ENCODE results near the gene CFD. TPM values are rescaled to one million over a fixed set of nuclear protein-coding genes. Genes with fewer than 3 reads are reported as not detected.
"Not testable (repeated sequence)": the region's sequence is repeated elsewhere in the genome, so short reads cannot be mapped to it uniquely, and the experiment has no call there.

Gene CFD
- total and polyA plus RNA-seq, 9 donors = 3.8 to 335 (median 39.2) TPM

DNA sequence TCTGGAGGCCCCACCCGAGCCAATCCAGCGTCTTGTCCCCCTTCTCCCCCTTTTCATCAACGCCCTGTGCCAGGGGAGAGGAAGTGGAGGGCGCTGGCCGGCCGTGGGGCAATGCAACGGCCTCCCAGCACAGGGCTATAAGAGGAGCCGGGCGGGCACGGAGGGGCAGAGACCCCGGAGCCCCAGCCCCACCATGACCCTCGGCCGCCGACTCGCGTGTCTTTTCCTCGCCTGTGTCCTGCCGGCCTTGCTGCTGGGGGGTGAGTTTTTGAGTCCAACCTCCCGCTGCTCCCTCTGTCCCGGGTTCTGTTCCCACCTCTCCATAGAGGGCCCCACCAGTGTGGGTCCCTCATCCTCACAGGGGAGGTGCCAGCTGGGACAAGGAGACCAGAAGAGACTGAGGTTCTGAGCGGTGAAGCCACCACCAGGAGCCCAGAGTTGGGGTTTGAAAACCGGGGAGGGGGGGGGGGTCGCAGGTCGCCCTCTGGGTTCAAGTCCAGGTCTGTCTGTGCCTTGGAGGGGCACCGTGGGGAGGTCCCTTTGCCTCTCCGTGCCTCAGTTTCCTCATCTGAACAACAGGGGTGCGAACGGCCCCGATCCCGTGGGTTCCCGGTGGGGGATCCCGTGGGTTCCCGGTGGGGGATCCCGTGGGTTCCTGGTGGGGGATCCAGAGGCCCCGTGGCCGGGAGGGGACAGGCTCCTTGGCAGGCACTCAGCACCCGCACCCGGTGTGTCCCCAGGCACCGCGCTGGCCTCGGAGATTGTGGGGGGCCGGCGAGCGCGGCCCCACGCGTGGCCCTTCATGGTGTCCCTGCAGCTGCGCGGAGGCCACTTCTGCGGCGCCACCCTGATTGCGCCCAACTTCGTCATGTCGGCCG, 7.1 kb upstream of the CFD start, which contains the start of gene ELANE:
TSS of gene ELANE (plus strand) at position 168 of the 878 bp plus-strand sequence. CDS start at position 194, 26 bp downstream.
- Histone ChIP-seq H3K4me3 (no peak within 1 kb of the TSS), H3K9me3 (no peaks in the 10 kb centered on the region), H3K27me3 (no peaks in the 10 kb centered on the region), H3K27ac (peak within 1 kb of the TSS in 1 of 2 donors; percentile 83), H3K36me3 (no peaks in the 10 kb centered on the region), H3K4me1 (ENCODE audit: insufficient read depth) (peaks cover 5% of the 10 kb centered on the region)
- intact Hi-C loops (cut with DNase I) = loop anchor here in 2 of 4 donors (10.0 kb wide), 1 partner anchor 132 kb away; the partner anchor contains the start of gene WDR18 (in 2 of the 2)
- TF ChIP-seq, protein P1, sequence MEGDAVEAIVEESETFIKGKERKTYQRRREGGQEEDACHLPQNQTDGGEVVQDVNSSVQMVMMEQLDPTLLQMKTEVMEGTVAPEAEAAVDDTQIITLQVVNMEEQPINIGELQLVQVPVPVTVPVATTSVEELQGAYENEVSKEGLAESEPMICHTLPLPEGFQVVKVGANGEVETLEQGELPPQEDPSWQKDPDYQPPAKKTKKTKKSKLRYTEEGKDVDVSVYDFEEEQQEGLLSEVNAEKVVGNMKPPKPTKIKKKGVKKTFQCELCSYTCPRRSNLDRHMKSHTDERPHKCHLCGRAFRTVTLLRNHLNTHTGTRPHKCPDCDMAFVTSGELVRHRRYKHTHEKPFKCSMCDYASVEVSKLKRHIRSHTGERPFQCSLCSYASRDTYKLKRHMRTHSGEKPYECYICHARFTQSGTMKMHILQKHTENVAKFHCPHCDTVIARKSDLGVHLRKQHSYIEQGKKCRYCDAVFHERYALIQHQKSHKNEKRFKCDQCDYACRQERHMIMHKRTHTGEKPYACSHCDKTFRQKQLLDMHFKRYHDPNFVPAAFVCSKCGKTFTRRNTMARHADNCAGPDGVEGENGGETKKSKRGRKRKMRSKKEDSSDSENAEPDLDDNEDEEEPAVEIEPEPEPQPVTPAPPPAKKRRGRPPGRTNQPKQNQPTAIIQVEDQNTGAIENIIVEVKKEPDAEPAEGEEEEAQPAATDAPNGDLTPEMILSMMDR (IDR thresholded peaks at IDR 0.05) = no peak
- no peak for TF ChIP-seq POLR2A (IDR thresholded peaks at IDR 0.05)
- no peak for TF ChIP-seq EP300 (IDR thresholded peaks at IDR 0.05)
- DNase-seq = peak in 2 of 5 donors; percentile 28 to 37
- WGBS, 3 donors = 59 to 75% (median 74%) methylated on average over 39 to 55 of the region's 55 CpGs

DNA sequence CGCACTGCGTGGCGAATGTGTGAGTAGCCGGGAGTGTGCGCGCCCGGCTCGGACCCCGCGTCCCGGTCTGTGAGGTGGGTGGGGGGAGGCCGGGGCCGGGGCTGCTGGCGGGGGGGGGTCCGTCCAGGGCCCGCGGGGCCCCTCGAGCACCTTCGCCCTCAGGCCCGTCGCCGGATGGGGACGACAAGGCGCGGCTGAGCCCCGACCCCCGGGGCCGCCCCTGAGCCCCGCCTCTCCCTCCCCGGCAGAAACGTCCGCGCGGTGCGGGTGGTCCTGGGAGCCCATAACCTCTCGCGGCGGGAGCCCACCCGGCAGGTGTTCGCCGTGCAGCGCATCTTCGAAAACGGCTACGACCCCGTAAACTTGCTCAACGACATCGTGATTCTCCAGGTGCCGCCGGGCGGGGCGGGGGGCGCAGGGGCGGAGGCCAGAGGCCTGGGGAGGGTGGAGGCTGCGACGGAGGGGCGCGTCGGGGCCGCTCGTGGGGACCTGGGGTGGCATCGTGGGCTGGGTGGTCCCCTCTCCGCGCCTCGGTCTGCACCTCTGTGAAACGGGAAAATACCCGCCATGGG, 6.4 kb upstream of the CFD start:
- no peaks in the 10 kb centered on the region for H3K27me3 ChIP-seq
- WGBS, 3 donors = 13 to 26% (median 23%) methylated on average over 19 to 67 of the region's 67 CpGs
- TF ChIP-seq, protein P1 (IDR thresholded peaks at IDR 0.05) = no peak
- no peak for TF ChIP-seq POLR2A (IDR thresholded peaks at IDR 0.05)
- TF ChIP-seq EP300 (IDR thresholded peaks at IDR 0.05) = no peak
- no peak for DNase-seq
- H3K4me1 ChIP-seq (ENCODE audit: insufficient read depth) = peaks cover 2% of the 10 kb centered on the region
- H3K4me3 ChIP-seq = no peak overlapping the region
- no peaks in the 10 kb centered on the region for H3K36me3 ChIP-seq
- intact Hi-C loops (cut with DNase I) = loop anchor here in 2 of 4 donors (10.0 kb wide), 1 partner anchor 132 kb away; the partner anchor contains the start of gene WDR18 (in 2 of the 2)
- no peaks in the 10 kb centered on the region for H3K9me3 ChIP-seq
- H3K27ac ChIP-seq = no peak overlapping the region

DNA sequence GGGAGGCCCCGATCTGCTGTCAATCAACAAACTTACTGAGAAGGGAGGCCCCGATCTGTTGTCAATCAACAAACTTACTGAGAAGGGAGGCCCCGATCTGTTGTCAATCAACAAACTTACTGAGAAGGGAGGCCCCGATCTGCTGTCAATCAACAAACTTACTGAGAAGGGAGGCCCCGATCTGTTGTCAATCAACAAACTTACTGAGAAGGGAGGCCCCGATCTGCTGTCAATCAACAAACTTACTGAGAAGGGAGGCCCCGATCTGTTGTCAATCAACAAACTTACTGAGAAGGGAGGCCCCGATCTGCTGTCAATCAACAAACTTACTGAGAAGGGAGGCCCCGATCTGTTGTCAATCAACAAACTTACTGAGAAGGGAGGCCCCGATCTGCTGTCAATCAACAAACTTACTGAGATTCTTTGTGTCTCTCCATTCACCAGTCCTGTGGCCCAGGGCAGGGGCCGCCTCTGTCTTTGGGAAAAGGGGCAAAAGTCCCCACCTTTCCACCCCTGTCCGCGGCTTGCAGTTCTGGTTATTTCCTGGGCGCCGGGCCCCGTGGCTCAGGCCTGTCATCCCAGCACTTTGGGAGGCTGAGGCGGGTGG, 5.7 kb upstream of the CFD start:
- intact Hi-C loops (cut with DNase I) = loop anchor here in 2 of 4 donors (10.0 kb wide), 1 partner anchor 131 kb away; the partner anchor contains the start of gene WDR18 (in 2 of the 2)
- WGBS, 3 donors = 69 to 84% (median 80%) methylated on average over 9 to 12 of the region's 17 CpGs
- not testable (repeated sequence) for H3K4me1 ChIP-seq (ENCODE audit: insufficient read depth); H3K9me3 ChIP-seq; H3K4me3 ChIP-seq; DNase-seq; H3K36me3 ChIP-seq; H3K27me3 ChIP-seq; H3K27ac ChIP-seq

DNA sequence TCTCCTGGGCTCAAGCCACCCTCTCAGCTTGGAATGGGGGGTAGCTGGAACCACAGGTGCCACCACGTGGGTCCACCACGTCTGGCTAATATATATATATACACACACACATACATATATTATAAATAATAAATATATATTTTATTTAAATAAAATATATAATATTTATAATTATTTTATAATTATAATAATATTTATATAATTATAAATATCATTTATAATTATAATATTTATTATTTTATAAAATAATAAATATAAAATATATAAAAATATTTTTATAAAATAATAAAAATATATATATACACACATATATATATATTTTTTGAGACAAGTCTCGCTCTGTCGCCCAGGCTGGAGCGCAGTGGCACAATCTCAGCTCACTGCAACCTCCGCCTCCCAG, 4.9 kb upstream of the CFD start:
- no peaks in the 10 kb centered on the region for H3K36me3 ChIP-seq

More for the DNA sequence above, 4.9 kb upstream of the CFD start:
- Histone ChIP-seq H3K4me3 (no peak overlapping the region), H3K9me3 (no peaks in the 10 kb centered on the region), H3K27me3 (no peaks in the 10 kb centered on the region), H3K4me1 (ENCODE audit: insufficient read depth) (peaks cover 7% of the 10 kb centered on the region), H3K27ac (no peak overlapping the region)
- WGBS, 3 donors = 75 to 78% (median 76%) methylated on average over 6 of the region's 6 CpGs
- TF ChIP-seq EP300 (IDR thresholded peaks at IDR 0.05) = no peak
- TF ChIP-seq POLR2A (IDR thresholded peaks at IDR 0.05) = no peak
- TF ChIP-seq, protein P1 (IDR thresholded peaks at IDR 0.05) = no peak
- no peak for DNase-seq
- intact Hi-C loops (cut with DNase I) = loop anchor here in 2 of 4 donors (10.0 kb wide), 1 partner anchor 130 kb away; the partner anchor contains the start of gene WDR18 (in 2 of the 2)

Measured in ovary (tissue), 9 donors.